Vagina (tissue), 2 donors: ENCODE data around the gene ZNF410. TPM values are rescaled to one million over a fixed set of nuclear protein-coding genes. Genes with fewer than 3 reads are reported as not detected.
"Not testable (repeated sequence)": the region's sequence is repeated elsewhere in the genome, so short reads cannot be mapped to it uniquely, and the experiment has no call there.

Experiments
- DNase-seq, 2 donors: peaks; one replicate each; pipeline ENCODE4 v3.0.0-alpha.2; 2017; ENCODE audit errors: extremely low spot score in 2 of 2
- H3K27ac ChIP-seq: fragments of 200-600 bp; sonication (generic); one replicate; pipeline ENCODE4 v1.5.1; 2019
- H3K27me3 ChIP-seq: fragments of 200-600 bp; sonication (generic); one replicate; pipeline ENCODE4 v1.5.1; 2019
- H3K36me3 ChIP-seq, 2 donors: fragments of 200-600 bp; sonication (generic); one replicate each; pipeline ENCODE4 v1.5.1; 2017 to 2019
- H3K4me1 ChIP-seq: fragments of 200-600 bp; sonication (generic); one replicate; pipeline ENCODE4 v1.5.1; 2019
- H3K4me3 ChIP-seq, 2 donors: fragments of 200-600 bp; sonication (generic); 1 replicate in 1 of 2; 2 replicates in 1 of 2; pipeline ENCODE4 v1.5.1; 2016 to 2019
- H3K9me3 ChIP-seq: fragments of 200-600 bp; sonication (generic); one replicate; pipeline ENCODE4 v1.5.1; 2019
- CTCF ChIP-seq, 3 experiments: fragments of 450-650 bp in 2 of 3; fragments of 200-600 bp in 1 of 3; sonication (generic) in 1 of 3; IDR thresholded peaks; one replicate each; pipeline ENCODE4 v1.5.1; 2017 to 2019; ENCODE audit warnings: antibody characterized with exemption in 3 of 3, mild to moderate bottlenecking in 2 of 3, moderate library complexity in 2 of 3
- POLR2A ChIP-seq, 2 donors: fragments of 450-650 bp; IDR thresholded peaks; one replicate each; pipeline ENCODE4 v1.6.1; 2017; ENCODE audit warnings: antibody characterized with exemption in 2 of 2, mild to moderate bottlenecking in 2 of 2, moderate library complexity in 2 of 2
- POLR2AphosphoS5 ChIP-seq, 2 donors: sonication (generic); formaldehyde crosslinking; IDR thresholded peaks; one replicate each; pipeline ENCODE4 v1.9.0; 2017; ENCODE audit warnings: antibody characterized with exemption in 2 of 2, mild to moderate bottlenecking in 2 of 2, low read depth in 1 of 2; ENCODE audit not compliant: insufficient read depth in 1 of 2
- intact Hi-C: fragments of 100-400 bp; cut with DNase I; formaldehyde crosslinking; loops from one replicate; pipeline ENCODE4 v1.15.1; 2023
- total RNA-seq: library from RNA; depleted of rRNA; stranded (reverse); fragments of >200 nt; gene quantifications from one replicate; pipeline ENCODE4 v1.2.3, GENCODE V29; 2016

Gene ZNF410, protein sequence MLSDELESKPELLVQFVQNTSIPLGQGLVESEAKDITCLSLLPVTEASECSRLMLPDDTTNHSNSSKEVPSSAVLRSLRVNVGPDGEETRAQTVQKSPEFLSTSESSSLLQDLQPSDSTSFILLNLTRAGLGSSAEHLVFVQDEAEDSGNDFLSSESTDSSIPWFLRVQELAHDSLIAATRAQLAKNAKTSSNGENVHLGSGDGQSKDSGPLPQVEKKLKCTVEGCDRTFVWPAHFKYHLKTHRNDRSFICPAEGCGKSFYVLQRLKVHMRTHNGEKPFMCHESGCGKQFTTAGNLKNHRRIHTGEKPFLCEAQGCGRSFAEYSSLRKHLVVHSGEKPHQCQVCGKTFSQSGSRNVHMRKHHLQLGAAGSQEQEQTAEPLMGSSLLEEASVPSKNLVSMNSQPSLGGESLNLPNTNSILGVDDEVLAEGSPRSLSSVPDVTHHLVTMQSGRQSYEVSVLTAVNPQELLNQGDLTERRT
- total RNA-seq, result 36.6 TPM

- Histone ChIP-seq H3K27me3 (no peaks in the 10 kb centered on the region), H3K4me1 (peaks cover 39% of the 10 kb centered on the region), H3K9me3 (no peaks in the 10 kb centered on the region), H3K27ac (peak within 1 kb of the TSS; percentile 98), H3K36me3 (no peaks in the 10 kb centered on the region), H3K4me3 (peak within 1 kb of the TSS; percentile 83 to 97)
- TF ChIP-seq CTCF (IDR thresholded peaks at IDR 0.05) (no peak), POLR2AphosphoS5 (IDR thresholded peaks at IDR 0.05; ENCODE audit: insufficient read depth in 1 of 2, low read depth in 1 of 2) (peak; percentile 91 to 95), POLR2A (IDR thresholded peaks at IDR 0.05) (peak in 1 of 2 donors; percentile 40)
- intact Hi-C loops, result no loop called here
- peak; percentile 96 for DNase-seq
Observed at GRCh38 chr14:73886449-73887317, at the start of gene ZNF410. TSS of gene ZNF410 (plus strand) at chr14:73886859. CDS start at chr14:73892176, 5,317 bp downstream.

DNA sequence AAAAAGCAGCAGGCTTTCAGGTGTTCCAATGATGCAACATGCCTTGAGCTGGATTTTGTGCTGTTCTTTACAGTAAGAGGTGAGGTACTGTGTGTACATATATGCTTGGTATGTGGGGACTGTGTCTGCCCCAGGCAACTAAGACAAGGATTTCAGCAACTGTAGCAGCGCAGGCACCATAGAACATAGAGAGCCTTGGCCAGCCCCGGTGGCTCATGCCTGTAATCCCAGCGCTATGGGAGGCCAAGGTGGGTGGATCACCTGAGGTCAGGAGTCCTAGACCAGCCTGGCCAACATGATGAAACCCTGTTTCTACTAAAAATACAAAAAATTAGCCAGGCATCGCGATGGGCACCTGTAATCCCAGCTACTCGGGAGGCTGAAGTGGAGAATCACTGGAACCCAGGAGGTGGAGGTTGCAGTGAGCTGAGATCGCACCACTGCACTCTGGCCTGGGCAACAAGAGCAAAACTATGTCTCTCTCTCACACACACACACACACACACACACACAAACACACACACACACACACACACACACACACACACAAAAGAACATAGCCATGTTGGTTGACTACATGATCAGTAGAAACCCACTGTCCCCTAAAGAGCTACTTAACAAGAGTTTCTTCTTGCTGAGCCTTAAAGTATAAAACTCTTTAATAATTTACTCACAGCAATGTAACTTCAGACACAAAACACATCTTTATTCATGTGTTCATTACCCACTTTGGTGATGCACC lies 48.2 kb upstream of the ZNF410 start:
- H3K27me3 ChIP-seq, DNase-seq, H3K4me3 ChIP-seq, H3K4me1 ChIP-seq, H3K36me3 ChIP-seq, H3K27ac ChIP-seq, H3K9me3 ChIP-seq, intact Hi-C loops: not testable (repeated sequence)

- Histone ChIP-seq H3K9me3 (no peaks in the 10 kb centered on the region), H3K4me1 (no peaks in the 10 kb centered on the region), H3K4me3 (no peak overlapping the region), H3K27ac (no peak overlapping the region), H3K27me3 (no peaks in the 10 kb centered on the region), H3K36me3 (no peaks in the 10 kb centered on the region)
- no peak for DNase-seq
- intact Hi-C loops, result no loop called here
- no peak for TF ChIP-seq POLR2AphosphoS5 (IDR thresholded peaks at IDR 0.05; ENCODE audit: insufficient read depth in 1 of 2, low read depth in 1 of 2)
- no peak for TF ChIP-seq CTCF (IDR thresholded peaks at IDR 0.05)
- TF ChIP-seq POLR2A (IDR thresholded peaks at IDR 0.05), result no peak
Observed at GRCh38 chr14:73842201-73842600, 44.5 kb upstream of the ZNF410 start.

DNA sequence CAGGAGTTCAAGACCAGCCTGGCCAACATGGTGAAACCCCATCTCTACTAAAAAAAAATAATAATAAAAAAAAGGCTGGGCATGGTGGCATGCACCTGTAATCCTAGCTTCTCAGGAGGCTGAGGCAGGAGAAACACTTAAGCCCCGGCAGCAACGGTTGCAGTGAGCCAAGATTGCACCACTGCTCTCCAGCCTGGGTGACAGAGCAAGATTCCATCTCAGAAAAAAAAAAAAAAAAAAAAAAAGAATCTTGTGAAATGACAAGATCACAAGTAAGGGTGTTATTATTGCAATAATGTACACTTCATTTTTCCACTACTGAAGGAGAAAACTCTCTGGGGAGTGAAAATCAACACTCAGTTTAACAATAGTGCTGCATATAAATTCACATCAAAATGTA lies 43.8 kb upstream of the ZNF410 start:
- no peak overlapping the region for H3K27ac ChIP-seq
- H3K27me3 ChIP-seq, result no peaks in the 10 kb centered on the region
- TF ChIP-seq CTCF (IDR thresholded peaks at IDR 0.05), result no peak
- TF ChIP-seq POLR2A (IDR thresholded peaks at IDR 0.05), result no peak
- TF ChIP-seq POLR2AphosphoS5 (IDR thresholded peaks at IDR 0.05; ENCODE audit: insufficient read depth in 1 of 2, low read depth in 1 of 2), result no peak
- H3K4me1 ChIP-seq, result no peaks in the 10 kb centered on the region
- H3K36me3 ChIP-seq, result no peaks in the 10 kb centered on the region
- no peaks in the 10 kb centered on the region for H3K9me3 ChIP-seq
- no peak for DNase-seq
- H3K4me3 ChIP-seq, result no peak overlapping the region
- intact Hi-C loops, result no loop called here

- Histone ChIP-seq H3K27ac (no peak overlapping the region), H3K4me1 (no peaks in the 10 kb centered on the region), H3K27me3 (no peaks in the 10 kb centered on the region), H3K36me3 (no peaks in the 10 kb centered on the region), H3K4me3 (no peak overlapping the region), H3K9me3 (no peaks in the 10 kb centered on the region)
- intact Hi-C loops, result no loop called here
- TF ChIP-seq CTCF (IDR thresholded peaks at IDR 0.05) (no peak), POLR2A (IDR thresholded peaks at IDR 0.05) (no peak), POLR2AphosphoS5 (IDR thresholded peaks at IDR 0.05; ENCODE audit: insufficient read depth in 1 of 2, low read depth in 1 of 2) (no peak)
- no peak for DNase-seq
Observed at GRCh38 chr14:73843296-73843695, 43.4 kb upstream of the ZNF410 start.
